ENCODE measurements around the gene TMEM72. TPM values are rescaled to one million over a fixed set of nuclear protein-coding genes. Genes with fewer than 3 reads are reported as not detected.

Gene TMEM72
- total and polyA plus RNA-seq, 2 of the 13 experiments (the other 11 are each of a cell fraction or from before 2014, with no cell fraction given) = 0.04 TPM; not detected in 1

GRCh38 chr10:44927352-44927751, 16.2 kb downstream of the TMEM72 start (continued):
- TF ChIP-seq ZNF512B (CRISPR knock-in tag; IDR thresholded peaks at IDR 0.05; ENCODE audit: borderline replicate concordance) (no peak), CEBPG (CRISPR knock-in tag; IDR thresholded peaks at IDR 0.05) (peak; percentile 62), ZNF768 (CRISPR knock-in tag; IDR thresholded peaks at IDR 0.05) (peak; percentile 52; the same call in 1 of the 2 replicates), ZNF513 (CRISPR knock-in tag; conservative IDR thresholded peaks at IDR 0.05) (no peak), ZNF644 (CRISPR knock-in tag; IDR thresholded peaks at IDR 0.05; ENCODE audit: low read depth) (peak; percentile 64; the same call in 1 of the 2 replicates), TEAD2 (CRISPR knock-in tag; IDR thresholded peaks at IDR 0.05) (no peak), RXRA (CRISPR knock-in tag; IDR thresholded peaks at IDR 0.05) (0 out of 2 replicates have a peak, but pooled peaks have one; percentile 39), ZNF687 (CRISPR knock-in tag; IDR thresholded peaks at IDR 0.05) (peak; percentile 56), THRA (CRISPR knock-in tag; IDR thresholded peaks at IDR 0.05; ENCODE audit: borderline replicate concordance) (peak; percentile 62; the same call in 1 of the 2 replicates), ZNF460 (CRISPR knock-in tag; IDR thresholded peaks at IDR 0.05; ENCODE audit: borderline replicate concordance) (no peak), SMAD3 (CRISPR knock-in tag; IDR thresholded peaks at IDR 0.05) (no peak), ZNF446 (CRISPR knock-in tag; IDR thresholded peaks at IDR 0.05) (no peak), CBX2 (IDR thresholded peaks at IDR 0.05; ENCODE audit: low read depth, low read length) (no peak), CBX2 (CRISPR knock-in tag; IDR thresholded peaks at IDR 0.05; ENCODE audit: low read depth) (no peak), RFXAP (CRISPR knock-in tag; IDR thresholded peaks at IDR 0.05; ENCODE audit: borderline replicate concordance) (no peak), CENPT (CRISPR knock-in tag; IDR thresholded peaks at IDR 0.05; ENCODE audit: low read depth) (no peak)
- TF ChIP-seq, protein P1, sequence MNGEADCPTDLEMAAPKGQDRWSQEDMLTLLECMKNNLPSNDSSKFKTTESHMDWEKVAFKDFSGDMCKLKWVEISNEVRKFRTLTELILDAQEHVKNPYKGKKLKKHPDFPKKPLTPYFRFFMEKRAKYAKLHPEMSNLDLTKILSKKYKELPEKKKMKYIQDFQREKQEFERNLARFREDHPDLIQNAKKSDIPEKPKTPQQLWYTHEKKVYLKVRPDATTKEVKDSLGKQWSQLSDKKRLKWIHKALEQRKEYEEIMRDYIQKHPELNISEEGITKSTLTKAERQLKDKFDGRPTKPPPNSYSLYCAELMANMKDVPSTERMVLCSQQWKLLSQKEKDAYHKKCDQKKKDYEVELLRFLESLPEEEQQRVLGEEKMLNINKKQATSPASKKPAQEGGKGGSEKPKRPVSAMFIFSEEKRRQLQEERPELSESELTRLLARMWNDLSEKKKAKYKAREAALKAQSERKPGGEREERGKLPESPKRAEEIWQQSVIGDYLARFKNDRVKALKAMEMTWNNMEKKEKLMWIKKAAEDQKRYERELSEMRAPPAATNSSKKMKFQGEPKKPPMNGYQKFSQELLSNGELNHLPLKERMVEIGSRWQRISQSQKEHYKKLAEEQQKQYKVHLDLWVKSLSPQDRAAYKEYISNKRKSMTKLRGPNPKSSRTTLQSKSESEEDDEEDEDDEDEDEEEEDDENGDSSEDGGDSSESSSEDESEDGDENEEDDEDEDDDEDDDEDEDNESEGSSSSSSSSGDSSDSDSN (CRISPR knock-in tag; IDR thresholded peaks at IDR 0.05) = 0 out of 2 replicates have a peak, but pooled peaks have one; percentile 15
